Natural killer cell (primary cell): ENCODE measurements around the gene BTN1A1. TPM values are rescaled to one million over a fixed set of nuclear protein-coding genes. Genes with fewer than 3 reads are reported as not detected.
A peak's percentile ranks its signal among the peaks of the same experiment; 100 is the strongest.

Experiments
- ATAC-seq, 3 donors: fragments of 150-1000 bp in 2 of 3; fragments of 200-7000 bp in 1 of 3; cut with Tn5 transposase; 1 replicate in 1 of 3; 2 replicates in 2 of 3; pipeline ENCODE4 v1.10.0; 2021; ENCODE audit warnings: mild to moderate bottlenecking in 2 of 3, moderate library complexity in 2 of 3
- DNase-seq, 2 donors: peaks; one replicate each; pipeline versions ENCODE4 v3.0.0 to v3.0.0-alpha.2; 2013 to 2021; ENCODE audit warnings: mixed read lengths in 1 of 2
- H3K27ac ChIP-seq: one replicate; pipeline ENCODE4 v1.5.1; 2013; ENCODE audit warnings: mild to moderate bottlenecking, low read length
- H3K27me3 ChIP-seq: one replicate; pipeline ENCODE4 v1.6.1; 2013; ENCODE audit warnings: low read length; ENCODE audit not compliant: control insufficient read depth, insufficient read depth
- H3K36me3 ChIP-seq: one replicate; pipeline ENCODE4 v1.6.1; 2013; ENCODE audit warnings: low read length; ENCODE audit not compliant: control insufficient read depth, insufficient read depth
- H3K4me1 ChIP-seq: one replicate; pipeline ENCODE4 v1.6.1; 2013; ENCODE audit warnings: low read length; ENCODE audit not compliant: control insufficient read depth, insufficient read depth
- H3K4me3 ChIP-seq: one replicate; pipeline ENCODE4 v1.5.1; 2013; ENCODE audit warnings: low read length
- H3K9me3 ChIP-seq: one replicate; pipeline ENCODE4 v1.6.1; 2013; ENCODE audit warnings: low read length; ENCODE audit not compliant: control insufficient read depth, insufficient read depth
- H3K27ac Mint-ChIP-seq, 2 donors: one replicate each; pipeline ENCODE4 v1.8.0; 2022; ENCODE audit warnings: mild to moderate bottlenecking in 2 of 2, mixed read lengths in 2 of 2, moderate library complexity in 1 of 2
- H3K27me3 Mint-ChIP-seq, 2 donors: one replicate each; pipeline ENCODE4 v1.8.0; 2022; ENCODE audit warnings: low read depth in 2 of 2, mixed read lengths in 2 of 2
- H3K36me3 Mint-ChIP-seq: one replicate; pipeline ENCODE4 v1.8.0; 2022; ENCODE audit warnings: mixed read lengths
- H3K4me1 Mint-ChIP-seq, 2 donors: one replicate each; pipeline ENCODE4 v1.8.0; 2022; ENCODE audit warnings: mixed read lengths in 2 of 2
- H3K4me3 Mint-ChIP-seq: one replicate; pipeline ENCODE4 v1.8.0; 2022; ENCODE audit warnings: mild to moderate bottlenecking, moderate library complexity, mixed read lengths
- H3K9me3 Mint-ChIP-seq, 2 donors: one replicate each; pipeline ENCODE4 v1.8.0; 2022; ENCODE audit warnings: mixed read lengths in 2 of 2
- CTCF ChIP-seq: fragments of 200-600 bp; IDR thresholded peaks from one replicate; pipeline ENCODE4 v1.8.0; 2022; ENCODE audit warnings: antibody characterized with exemption
- WGBS: methylation state at CpG from one replicate; pipeline ENCODE4 v1.1.7; 2013; ENCODE audit warnings: missing lambda C conversion rate; ENCODE audit not compliant: insufficient coverage; 5-methylcytosine and 5-hydroxymethylcytosine counted together
- intact Hi-C: fragments of 100-400 bp; cut with micrococcal nuclease; formaldehyde crosslinking; loops from one replicate; pipeline ENCODE4 v1.14.2; 2022
- total RNA-seq, 4 donors: library from RNA; stranded (reverse); fragments of 120-200 nt in 1 of 4; gene quantifications; one replicate each; pipeline versions ENCODE4 v1.2.3 to v1.2.4, GENCODE V29; 2013 to 2022

The BTN1A1 gene
- total RNA-seq, 3 donors from 2014 or later (not counting 1 experiment from before 2014, with no cell fraction given), result not detected

DNA sequence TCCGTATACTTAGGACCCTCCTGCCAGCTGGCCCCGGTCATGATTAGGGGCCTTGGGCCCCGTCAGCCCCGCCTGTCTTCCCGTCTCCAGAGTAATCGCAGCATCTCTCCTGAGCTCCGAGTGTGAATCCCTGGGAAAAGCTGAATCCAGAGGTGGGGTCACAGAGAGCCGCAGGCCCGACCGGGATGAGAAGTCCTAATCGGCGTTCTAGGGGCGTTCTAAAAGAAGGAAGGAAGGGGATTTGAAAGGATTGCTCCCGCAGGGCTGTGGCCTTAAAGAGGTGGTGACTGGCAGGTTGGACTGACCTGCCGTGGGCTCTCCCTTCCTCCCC is 38.4 kb downstream of the BTN1A1 start:
- peak overlapping the region; percentile 99 to 100 for H3K27ac Mint-ChIP-seq
- Histone ChIP-seq H3K27ac (peak overlapping the region; percentile 89), H3K4me1 (peaks cover 34% of the 10 kb centered on the region), H3K4me3 (peak overlapping the region; percentile 87), H3K27me3 (no peaks in the 10 kb centered on the region), H3K9me3 (no peaks in the 10 kb centered on the region), H3K36me3 (peaks cover 7% of the 10 kb centered on the region)
- TF ChIP-seq CTCF, result no peak
- no peak for ATAC-seq
- H3K27me3 Mint-ChIP-seq, result peaks cover 7 to 8% of the 10 kb centered on the region in 2 donors
- intact Hi-C loops, result loop anchor here (5.0 to 10.0 kb wide), 5 partner anchors 211 to 1216 kb away; partner anchors contain the start of gene ZNF184
- H3K36me3 Mint-ChIP-seq, result peaks cover 20% of the 10 kb centered on the region
- peak overlapping the region; percentile 95 for H3K4me3 Mint-ChIP-seq
- H3K9me3 Mint-ChIP-seq, result no peaks in the 10 kb centered on the region
- peaks cover 64% of the 10 kb centered on the region in 2 donors for H3K4me1 Mint-ChIP-seq
- no peak for DNase-seq
- under 1% methylated on average over 15 of the region's 15 CpGs for WGBS

DNA sequence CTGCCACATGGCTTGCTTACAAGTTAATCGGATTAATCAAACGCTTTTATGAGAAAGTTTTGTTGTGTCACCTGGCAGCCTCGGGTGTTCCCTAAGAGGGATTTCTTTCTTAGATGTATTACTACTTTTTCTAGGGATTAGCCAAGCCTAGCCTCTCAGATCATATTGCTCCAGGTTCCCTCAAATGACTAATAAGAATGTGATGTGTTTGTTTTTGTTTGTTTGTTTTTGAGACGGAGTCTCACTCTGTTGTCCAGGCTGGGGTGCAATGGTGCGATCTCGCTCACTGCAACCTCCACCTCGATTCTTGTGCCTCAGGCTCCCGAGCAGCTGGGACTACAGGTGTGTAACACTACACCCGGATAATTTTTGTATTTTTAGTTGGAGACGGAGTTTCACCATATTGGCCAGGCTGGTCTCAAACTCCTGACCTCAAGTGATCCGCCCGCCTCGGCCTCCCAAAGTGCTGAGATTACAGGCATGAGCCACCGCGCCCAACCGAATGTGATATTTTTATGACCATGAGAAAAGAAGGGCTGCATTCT is 39.0 kb downstream of the BTN1A1 start:
- H3K4me3 ChIP-seq, result peak overlapping the region; percentile 87
- intact Hi-C loops, result loop anchor here (5.0 to 10.0 kb wide), 5 partner anchors 212 to 1216 kb away; partner anchors contain the start of gene ZNF184
- no peaks in the 10 kb centered on the region for H3K27me3 ChIP-seq
- ATAC-seq (no peak), DNase-seq (no peak)
- Mint-ChIP-seq H3K4me3 (peak overlapping the region; percentile 95), H3K36me3 (peaks cover 20% of the 10 kb centered on the region), H3K27me3 (peaks cover 7 to 8% of the 10 kb centered on the region in 2 donors), H3K9me3 (no peaks in the 10 kb centered on the region), H3K27ac (peak overlapping the region; percentile 99 to 100), H3K4me1 (peaks cover 62 to 63% of the 10 kb centered on the region in 2 donors)
- H3K9me3 ChIP-seq, result no peaks in the 10 kb centered on the region
- peaks cover 34% of the 10 kb centered on the region for H3K4me1 ChIP-seq
- no peak for TF ChIP-seq CTCF
- 86% methylated on average over 14 of the region's 16 CpGs for WGBS
- H3K27ac ChIP-seq, result peak overlapping the region; percentile 89
- H3K36me3 ChIP-seq, result peaks cover 8% of the 10 kb centered on the region

GRCh38 chr6:26541579-26541978 is 41.5 kb downstream of the BTN1A1 start:
- peaks cover 63% of the 10 kb centered on the region in 2 donors for H3K4me1 Mint-ChIP-seq
- ATAC-seq (no peak), DNase-seq (no peak)
- H3K27me3 Mint-ChIP-seq, result peaks cover 7 to 8% of the 10 kb centered on the region in 2 donors
- peaks cover 31% of the 10 kb centered on the region for H3K36me3 Mint-ChIP-seq
- Histone ChIP-seq H3K4me3 (no peak overlapping the region), H3K27ac (no peak overlapping the region), H3K36me3 (peaks cover 29% of the 10 kb centered on the region), H3K27me3 (no peaks in the 10 kb centered on the region), H3K9me3 (no peaks in the 10 kb centered on the region), H3K4me1 (peaks cover 23% of the 10 kb centered on the region)
- WGBS, result no CpG with 5 or more reads among the region's 1 CpG
- H3K27ac Mint-ChIP-seq, result peak overlapping the region in 1 of 2 donors; percentile 78
- peak overlapping the region; percentile 55 for H3K4me3 Mint-ChIP-seq
- H3K9me3 Mint-ChIP-seq, result no peaks in the 10 kb centered on the region
- intact Hi-C loops, result no loop called here
- no peak for TF ChIP-seq CTCF

DNA sequence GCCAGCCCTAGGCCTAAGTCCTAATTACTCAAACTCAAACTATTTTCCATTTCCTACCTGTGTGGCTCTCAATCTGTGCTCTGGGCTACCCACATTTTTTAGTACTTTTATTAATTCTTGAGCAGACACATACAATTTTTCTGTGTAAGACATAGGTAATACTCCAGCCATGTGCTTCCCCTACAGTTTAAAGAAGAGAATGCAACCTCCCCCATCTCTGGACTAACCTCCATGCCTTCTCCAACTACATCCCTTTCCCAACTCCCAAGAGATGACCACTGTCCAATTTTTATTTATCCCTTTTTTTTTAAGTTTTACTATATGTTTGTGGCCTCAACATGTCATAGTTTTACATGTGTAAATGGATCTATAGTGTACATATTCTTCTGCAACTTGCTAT is 43.9 kb downstream of the BTN1A1 start:
- no peaks in the 10 kb centered on the region for H3K9me3 ChIP-seq
- H3K4me3 ChIP-seq, result no peak overlapping the region
- peaks cover 29% of the 10 kb centered on the region for H3K36me3 ChIP-seq
- peaks cover 11% of the 10 kb centered on the region for H3K4me1 ChIP-seq
- DNase-seq, result peak in 1 of 2 donors; percentile 48
- intact Hi-C loops, result no loop called here
- TF ChIP-seq CTCF, result peak; percentile 55
- Mint-ChIP-seq H3K4me3 (no peak overlapping the region), H3K9me3 (no peaks in the 10 kb centered on the region), H3K4me1 (peaks cover 40% of the 10 kb centered on the region in 2 donors), H3K27ac (peak overlapping the region; percentile 35 to 57), H3K27me3 (no peaks in the 10 kb centered on the region), H3K36me3 (peaks cover 23% of the 10 kb centered on the region)
- H3K27me3 ChIP-seq, result no peaks in the 10 kb centered on the region
- H3K27ac ChIP-seq, result no peak overlapping the region
- ATAC-seq, result peak in 2 of 3 donors; percentile 71 to 81
